ENCODE data around the gene GPR33. TPM values are rescaled to one million over a fixed set of nuclear protein-coding genes. Genes with fewer than 3 reads are reported as not detected.

GPR33 gene
- total RNA-seq, 1 donor from 2014 or later: not detected

GRCh38 chr14:31445703-31446102 is 42.1 kb downstream of the GPR33 start:
- H3K27ac ChIP-seq: no peak overlapping the region
- no peaks in the 10 kb centered on the region for H3K4me1 ChIP-seq
- H3K79me2 ChIP-seq (ENCODE audit: low read depth): no peaks in the 10 kb centered on the region
- H4K20me1 ChIP-seq (ENCODE audit: low read depth): no peaks in the 10 kb centered on the region
- no peak for TF ChIP-seq EZH2 (IDR thresholded peaks at IDR 0.05)
- no peak for TF ChIP-seq CTCF (IDR thresholded peaks at IDR 0.05)
- TF ChIP-seq EZH2phosphoT487 (IDR thresholded peaks at IDR 0.05): no peak
- H3K9me3 ChIP-seq (ENCODE audit: low read depth): no peaks in the 10 kb centered on the region
- H2AFZ ChIP-seq (replicated peaks): no peak overlapping the region
- H3K4me1 Mint-ChIP-seq: no peaks in the 10 kb centered on the region
- H3K4me3 Mint-ChIP-seq: no peak overlapping the region
- H3F3A ChIP-seq (ENCODE audit: low read depth): no peaks in the 10 kb centered on the region
- H3K9me3 Mint-ChIP-seq: no peaks in the 10 kb centered on the region
- no peak for DNase-seq (ENCODE audit: low spot score)
- H3K27ac Mint-ChIP-seq: no peak overlapping the region
- no peaks in the 10 kb centered on the region for H3K36me3 ChIP-seq
- H3K27me3 Mint-ChIP-seq (ENCODE audit: insufficient read depth, low read depth): no peaks in the 10 kb centered on the region
- no peak overlapping the region for H3K9ac ChIP-seq
- H3K27me3 ChIP-seq: no peaks in the 10 kb centered on the region
- no peak overlapping the region for H3K4me3 ChIP-seq
- peaks cover 9% of the 10 kb centered on the region for H3K36me3 Mint-ChIP-seq
- no peak overlapping the region for H3K4me2 ChIP-seq

- TF ChIP-seq EZH2 (IDR thresholded peaks at IDR 0.05): no peak
- TF ChIP-seq CTCF (IDR thresholded peaks at IDR 0.05): no peak
- no peak for TF ChIP-seq EZH2phosphoT487 (IDR thresholded peaks at IDR 0.05)
These were observed 45.6 kb downstream of the GPR33 start for GRCh38 chr14:31442284-31442683.

GRCh38 chr14:31441273-31442111 is 46.3 kb downstream of the GPR33 start:
- Histone ChIP-seq H3F3A (ENCODE audit: low read depth) (no peaks in the 10 kb centered on the region), H3K27ac (no peak overlapping the region), H3K79me2 (ENCODE audit: low read depth) (no peaks in the 10 kb centered on the region), H3K4me1 (no peaks in the 10 kb centered on the region), H3K9ac (no peak overlapping the region), H2AFZ (replicated peaks) (no peak overlapping the region), H3K36me3 (no peaks in the 10 kb centered on the region), H4K20me1 (ENCODE audit: low read depth) (no peaks in the 10 kb centered on the region), H3K4me3 (no peak overlapping the region), H3K27me3 (no peaks in the 10 kb centered on the region), H3K9me3 (ENCODE audit: low read depth) (no peaks in the 10 kb centered on the region), H3K4me2 (no peak overlapping the region)
- no peak overlapping the region for H3K27ac Mint-ChIP-seq
- H3K27me3 Mint-ChIP-seq (ENCODE audit: insufficient read depth, low read depth): no peaks in the 10 kb centered on the region
- H3K9me3 Mint-ChIP-seq: peaks cover 8% of the 10 kb centered on the region
- peaks cover 10% of the 10 kb centered on the region for H3K4me1 Mint-ChIP-seq
- TF ChIP-seq EZH2phosphoT487 (IDR thresholded peaks at IDR 0.05) (no peak), EZH2 (IDR thresholded peaks at IDR 0.05) (no peak), CTCF (IDR thresholded peaks at IDR 0.05) (no peak)
- H3K36me3 Mint-ChIP-seq: peaks cover 14% of the 10 kb centered on the region
- DNase-seq (ENCODE audit: low spot score): no peak
- H3K4me3 Mint-ChIP-seq: no peak overlapping the region

More at GRCh38 chr14:31442284-31442683, 45.6 kb downstream of the GPR33 start:
- no peak overlapping the region for H3K4me3 ChIP-seq
- no peaks in the 10 kb centered on the region for H3K79me2 ChIP-seq (ENCODE audit: low read depth)
- DNase-seq (ENCODE audit: low spot score): no peak
- H3K27me3 Mint-ChIP-seq (ENCODE audit: insufficient read depth, low read depth): no peaks in the 10 kb centered on the region
- peaks cover 8% of the 10 kb centered on the region for H3K9me3 Mint-ChIP-seq
- no peaks in the 10 kb centered on the region for H3F3A ChIP-seq (ENCODE audit: low read depth)
- no peak overlapping the region for H3K9ac ChIP-seq
- no peak overlapping the region for H3K27ac ChIP-seq
- H3K36me3 Mint-ChIP-seq: peaks cover 14% of the 10 kb centered on the region
- no peaks in the 10 kb centered on the region for H3K4me1 ChIP-seq
- no peak overlapping the region for H2AFZ ChIP-seq (replicated peaks)
- H4K20me1 ChIP-seq (ENCODE audit: low read depth): no peaks in the 10 kb centered on the region
- no peaks in the 10 kb centered on the region for H3K27me3 ChIP-seq
- H3K36me3 ChIP-seq: no peaks in the 10 kb centered on the region
- H3K9me3 ChIP-seq (ENCODE audit: low read depth): no peaks in the 10 kb centered on the region
- no peak overlapping the region for H3K4me2 ChIP-seq
- H3K4me3 Mint-ChIP-seq: no peak overlapping the region
- H3K4me1 Mint-ChIP-seq: peaks cover 10% of the 10 kb centered on the region
- no peak overlapping the region for H3K27ac Mint-ChIP-seq

Measured in neural progenitor cell (in vitro differentiated cells).